Parathyroid adenoma (tissue), 2 donors: Measurements from ENCODE around the gene C1orf87.

Experiments used
- H2AFZ ChIP-seq: fragments of 300-600 bp; sonication (generic); one replicate; pipeline ENCODE4 v1.7.0; 2017; ENCODE audit warnings: antibody characterized with exemption, mild to moderate bottlenecking
- H3K27ac ChIP-seq: fragments of 300-600 bp; sonication (generic); one replicate; pipeline ENCODE4 v1.7.0; 2017
- H3K27me3 ChIP-seq: fragments of 300-600 bp; sonication (generic); one replicate; pipeline ENCODE4 v1.7.0; 2017; ENCODE audit warnings: low read length; ENCODE audit not compliant: control insufficient read depth, insufficient read depth
- H3K36me3 ChIP-seq: fragments of 300-600 bp; sonication (generic); one replicate; pipeline ENCODE4 v1.7.0; 2017; ENCODE audit warnings: low read length; ENCODE audit not compliant: control insufficient read depth, insufficient read depth
- H3K4me1 ChIP-seq: fragments of 300-600 bp; sonication (generic); one replicate; pipeline ENCODE4 v1.7.0; 2017; ENCODE audit warnings: control low read depth
- H3K4me2 ChIP-seq: fragments of 300-600 bp; sonication (generic); one replicate; pipeline ENCODE4 v1.7.0; 2017; ENCODE audit warnings: low read length
- H3K4me3 ChIP-seq: fragments of 300-600 bp; sonication (generic); one replicate; pipeline ENCODE4 v1.7.0; 2017; ENCODE audit warnings: low read depth, low read length
- H3K79me2 ChIP-seq: fragments of 300-600 bp; sonication (generic); one replicate; pipeline ENCODE4 v1.7.0; 2017; ENCODE audit warnings: control low read depth
- H3K9ac ChIP-seq: fragments of 300-600 bp; sonication (generic); one replicate; pipeline ENCODE4 v1.7.0; 2017; ENCODE audit warnings: mild to moderate bottlenecking
- H3K9me3 ChIP-seq: fragments of 300-600 bp; sonication (generic); one replicate; pipeline ENCODE4 v1.7.0; 2017; ENCODE audit warnings: low read length; ENCODE audit not compliant: control insufficient read depth
- CTCF ChIP-seq: fragments of 300-600 bp; sonication (generic); IDR thresholded peaks from one replicate; pipeline ENCODE4 v1.7.0; 2017; ENCODE audit warnings: antibody characterized with exemption, mild to moderate bottlenecking
- donor health status: primary hyperparathyroidism.

Gene C1orf87

GRCh38 chr1:60101516-60101915 lies 27.9 kb upstream of the C1orf87 start:
- Histone ChIP-seq H3K4me3 (no peak overlapping the region), H3K4me2 (no peak overlapping the region), H3K27me3 (no peaks in the 10 kb centered on the region), H3K9me3 (no peaks in the 10 kb centered on the region), H2AFZ (no peak overlapping the region), H3K9ac (no peak overlapping the region), H3K79me2 (no peaks in the 10 kb centered on the region), H3K36me3 (no peaks in the 10 kb centered on the region), H3K4me1 (no peaks in the 10 kb centered on the region), H3K27ac (no peak overlapping the region)
- no peak for TF ChIP-seq CTCF

DNA sequence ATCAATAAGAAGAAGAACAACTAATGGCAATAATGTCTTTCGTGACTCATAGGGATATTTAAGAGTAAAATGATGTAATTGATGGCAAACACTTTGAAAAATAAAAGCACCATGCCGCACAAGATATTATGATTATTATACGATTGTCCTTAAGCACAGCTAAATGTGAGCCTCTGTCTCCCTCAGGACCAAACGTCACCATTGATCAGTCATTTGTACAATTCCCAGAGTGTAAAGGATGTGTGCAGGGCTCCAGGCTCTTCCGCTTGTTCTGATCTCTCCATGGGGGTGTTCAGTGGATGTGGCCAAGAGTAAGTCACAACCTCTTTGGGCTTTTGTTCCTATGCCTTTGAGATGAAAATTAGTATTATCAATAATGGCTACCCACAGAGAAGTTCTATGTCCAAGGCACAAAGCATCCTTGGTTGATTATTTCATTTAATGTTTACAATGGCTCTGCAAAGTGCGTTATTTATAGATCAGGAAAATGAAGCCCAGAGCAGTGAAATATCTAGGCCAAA lies 17.7 kb upstream of the C1orf87 start:
- H2AFZ ChIP-seq, result no peak overlapping the region
- H3K36me3 ChIP-seq, result no peaks in the 10 kb centered on the region
- H3K4me2 ChIP-seq, result no peak overlapping the region
- no peak for TF ChIP-seq CTCF
- H3K27ac ChIP-seq, result no peak overlapping the region
- H3K79me2 ChIP-seq, result no peaks in the 10 kb centered on the region
- H3K27me3 ChIP-seq, result no peaks in the 10 kb centered on the region
- H3K4me3 ChIP-seq, result no peak overlapping the region
- no peak overlapping the region for H3K9ac ChIP-seq
- no peaks in the 10 kb centered on the region for H3K9me3 ChIP-seq
- no peaks in the 10 kb centered on the region for H3K4me1 ChIP-seq

DNA sequence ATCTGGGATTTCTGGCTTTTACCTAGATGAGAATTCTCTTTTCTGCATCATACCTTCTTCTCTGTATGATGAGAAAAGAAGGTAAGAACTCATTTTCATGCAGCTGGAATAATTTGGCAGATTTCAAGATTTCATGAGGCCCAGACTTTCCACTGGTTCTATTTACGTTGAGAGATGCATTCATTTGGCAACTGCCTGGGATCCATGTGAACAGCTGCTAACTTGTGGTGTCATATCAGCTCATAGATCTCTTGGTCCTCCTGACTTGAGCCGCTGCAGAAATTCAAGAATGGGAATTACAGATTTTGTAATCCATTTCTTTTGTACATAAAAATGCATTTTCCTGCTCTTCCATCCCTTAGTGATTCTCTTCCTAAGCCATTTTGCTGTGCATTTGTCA lies 17.1 kb upstream of the C1orf87 start:
- Histone ChIP-seq H3K4me3 (no peak overlapping the region), H3K36me3 (no peaks in the 10 kb centered on the region), H3K4me1 (no peaks in the 10 kb centered on the region), H3K27me3 (no peaks in the 10 kb centered on the region), H3K79me2 (no peaks in the 10 kb centered on the region), H3K4me2 (no peak overlapping the region), H3K9ac (no peak overlapping the region), H3K27ac (no peak overlapping the region), H3K9me3 (no peaks in the 10 kb centered on the region), H2AFZ (no peak overlapping the region)
- no peak for TF ChIP-seq CTCF

DNA sequence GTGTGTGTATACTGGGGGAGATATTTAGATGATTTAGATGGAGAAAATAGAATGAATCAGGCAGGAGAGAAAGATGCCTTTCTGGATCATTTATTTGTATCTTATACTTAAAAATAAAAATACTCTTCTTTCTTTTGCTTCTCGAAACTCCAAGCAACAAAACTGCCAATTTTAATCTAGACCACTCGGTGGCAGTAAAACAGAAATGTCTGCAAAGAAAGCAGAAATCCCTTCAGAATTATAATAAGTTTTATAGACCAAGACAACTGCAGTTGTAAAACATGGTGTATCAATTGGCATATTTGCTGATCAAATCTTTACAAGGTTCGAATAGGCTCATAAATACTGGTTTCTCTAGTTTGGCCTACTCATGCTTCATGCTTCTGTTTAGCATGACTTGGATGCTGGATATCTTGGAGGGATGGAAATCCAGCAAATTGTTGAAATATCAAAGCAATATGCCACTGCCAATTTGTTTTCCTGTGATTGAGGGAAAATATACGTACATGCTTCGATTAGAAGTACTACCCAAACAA lies 15.1 kb upstream of the C1orf87 start:
- Histone ChIP-seq H2AFZ (no peak overlapping the region), H3K27ac (no peak overlapping the region), H3K4me2 (no peak overlapping the region), H3K4me3 (no peak overlapping the region), H3K9me3 (no peaks in the 10 kb centered on the region), H3K36me3 (no peaks in the 10 kb centered on the region), H3K79me2 (no peaks in the 10 kb centered on the region), H3K9ac (no peak overlapping the region), H3K27me3 (no peaks in the 10 kb centered on the region), H3K4me1 (no peaks in the 10 kb centered on the region)
- no peak for TF ChIP-seq CTCF

- Histone ChIP-seq H3K4me2 (no peak overlapping the region), H3K9ac (no peak overlapping the region), H3K9me3 (no peaks in the 10 kb centered on the region), H3K4me1 (no peaks in the 10 kb centered on the region), H3K27me3 (no peaks in the 10 kb centered on the region), H3K27ac (no peak overlapping the region), H3K79me2 (no peaks in the 10 kb centered on the region), H3K36me3 (no peaks in the 10 kb centered on the region), H2AFZ (no peak overlapping the region), H3K4me3 (no peak overlapping the region)
- no peak for TF ChIP-seq CTCF
These were observed 14.1 kb upstream of the C1orf87 start for GRCh38 chr1:60087681-60088080.
